WTC11 (cell line): Measurements from ENCODE around the gene SNAP29. TPM values are rescaled to one million over a fixed set of nuclear protein-coding genes. Genes with fewer than 3 reads are reported as not detected.

Experiments used
- ATAC-seq: fragments of 200-7000 bp; cut with Tn5 transposase; 2 replicates; pipeline ENCODE4 v1.10.0; 2021; ENCODE audit warnings: mild to moderate bottlenecking, moderate library complexity
- CTCF ChIA-PET: fragments of 300-600 bp; sonication (Branson Sonifier 250); formaldehyde crosslinking; loops from one replicate; lab custom pipeline; 2021; ENCODE audit warnings: antibody characterized with exemption; lab: Charles Lee
- POLR2A ChIA-PET: fragments of 350-600 bp; sonication (Branson Sonifier 250); formaldehyde crosslinking; loops from one replicate; lab custom pipeline; 2021; ENCODE audit warnings: antibody characterized with exemption; lab: Charles Lee
- DNase-seq: peaks from one replicate; pipeline ENCODE4 v3.0.0; 2021; ENCODE audit warnings: low spot score
- H3K27ac Mint-ChIP-seq: 2 replicates; pipeline ENCODE4 v1.8.0; 2021; ENCODE audit warnings: mixed read lengths
- H3K27me3 Mint-ChIP-seq: 2 replicates; pipeline ENCODE4 v1.8.0; 2021; ENCODE audit warnings: low read depth, mild to moderate bottlenecking, moderate library complexity, mixed read lengths
- H3K36me3 Mint-ChIP-seq: 2 replicates; pipeline ENCODE4 v1.8.0; 2021; ENCODE audit warnings: mixed read lengths
- H3K4me1 Mint-ChIP-seq: 2 replicates; pipeline ENCODE4 v1.8.0; 2022; ENCODE audit warnings: mixed read lengths
- H3K4me3 Mint-ChIP-seq: 2 replicates; pipeline ENCODE4 v1.8.0; 2021; ENCODE audit warnings: mild to moderate bottlenecking, moderate library complexity, mixed read lengths
- H3K9me3 Mint-ChIP-seq: 2 replicates; pipeline ENCODE4 v1.8.0; 2021; ENCODE audit warnings: mixed read lengths
- E2F4 ChIP-seq: sonication (generic); formaldehyde crosslinking; IDR thresholded peaks from 2 replicates; pipeline ENCODE4 v1.8.1; 2022; ENCODE audit warnings: low read depth, mild to moderate bottlenecking, moderate library complexity, missing genetic modification reagents, borderline replicate concordance
- FOXP1 ChIP-seq: sonication (generic); formaldehyde crosslinking; IDR thresholded peaks from 2 replicates; pipeline ENCODE4 v1.8.0; 2022; ENCODE audit warnings: missing genetic modification reagents, mild to moderate bottlenecking, moderate library complexity, borderline replicate concordance
- FOXP4 ChIP-seq: sonication (generic); formaldehyde crosslinking; IDR thresholded peaks from 2 replicates; pipeline ENCODE4 v1.8.0; 2022; ENCODE audit warnings: mild to moderate bottlenecking, missing genetic modification reagents
- GRHL2 ChIP-seq: fragments of 250-450 bp; sonication (Bioruptor Pico); IDR thresholded peaks from 2 replicates; pipeline ENCODE4 v1.8.0; 2022; ENCODE audit warnings: mild to moderate bottlenecking, moderate library complexity; ENCODE audit not compliant: insufficient replicate concordance, severe bottlenecking
- HMGA2 ChIP-seq: fragments of 250-450 bp; sonication (Bioruptor Pico); IDR thresholded peaks from 2 replicates; pipeline ENCODE4 v1.4.0; 2021; ENCODE audit warnings: mild to moderate bottlenecking, moderate library complexity
- JUN ChIP-seq: sonication (generic); formaldehyde crosslinking; IDR thresholded peaks from 2 replicates; pipeline ENCODE4 v1.8.0; 2023; ENCODE audit warnings: mild to moderate bottlenecking, missing genetic modification reagents
- NR3C1 ChIP-seq: sonication (generic); formaldehyde crosslinking; conservative IDR thresholded peaks from 2 replicates; pipeline ENCODE4 v1.8.1; 2023; ENCODE audit warnings: low read depth, mild to moderate bottlenecking, missing genetic modification reagents
- PRDM15 ChIP-seq: sonication (generic); formaldehyde crosslinking; IDR thresholded peaks from 2 replicates; pipeline ENCODE4 v1.8.0; 2022; ENCODE audit warnings: missing genetic modification reagents
- PREB ChIP-seq: sonication (generic); formaldehyde crosslinking; IDR thresholded peaks from 2 replicates; pipeline ENCODE4 v1.8.1; 2022; ENCODE audit warnings: mild to moderate bottlenecking, missing genetic modification reagents, moderate library complexity, borderline replicate concordance
- PRRX2 ChIP-seq: fragments of 250-450 bp; sonication (Bioruptor Pico); IDR thresholded peaks from 2 replicates; pipeline ENCODE4 v1.8.0; 2021; ENCODE audit warnings: mild to moderate bottlenecking
- SMAD4 ChIP-seq: sonication (generic); formaldehyde crosslinking; IDR thresholded peaks from 2 replicates; pipeline ENCODE4 v1.8.0; 2022; ENCODE audit warnings: mild to moderate bottlenecking, missing genetic modification reagents
- STAT6 ChIP-seq: sonication (generic); formaldehyde crosslinking; conservative IDR thresholded peaks from 2 replicates; pipeline ENCODE4 v1.8.1; 2023; ENCODE audit warnings: mild to moderate bottlenecking, low read depth, missing genetic modification reagents, moderate library complexity
- TEAD1 ChIP-seq: sonication (generic); formaldehyde crosslinking; IDR thresholded peaks from 2 replicates; pipeline ENCODE4 v1.8.0; 2022; ENCODE audit warnings: mild to moderate bottlenecking, missing genetic modification reagents
- ZNF121 ChIP-seq: sonication (generic); formaldehyde crosslinking; IDR thresholded peaks from 2 replicates; pipeline ENCODE4 v1.8.0; 2023; ENCODE audit warnings: missing genetic modification reagents
- ZNF219 ChIP-seq: sonication (generic); formaldehyde crosslinking; IDR thresholded peaks from 2 replicates; pipeline ENCODE4 v1.8.0; 2023; ENCODE audit warnings: missing genetic modification reagents, mild to moderate bottlenecking, borderline replicate concordance
- ZNF425 ChIP-seq: fragments of 250-450 bp; sonication (Bioruptor Pico); conservative IDR thresholded peaks from 2 replicates; pipeline ENCODE4 v1.9.0; 2021; ENCODE audit warnings: mild to moderate bottlenecking
- ZNF671 ChIP-seq: fragments of 250-450 bp; sonication (Bioruptor Pico); IDR thresholded peaks from 2 replicates; pipeline ENCODE4 v1.8.0; 2021; ENCODE audit warnings: mild to moderate bottlenecking
- total RNA-seq: library from RNA; stranded (reverse); gene quantifications from 3 replicates; pipeline ENCODE4 v1.2.3, GENCODE V29; 2021

SNAP29 gene
- total RNA-seq, 1 experiment from 2014 or later = 14.7 TPM

GRCh38 chr22:20863366-20863765, 4.6 kb downstream of the SNAP29 start:
- TF ChIP-seq ZNF425 (CRISPR knock-in tag) = no peak
- no peak for TF ChIP-seq ZNF121
- TF ChIP-seq JUN (CRISPR knock-in tag) = no peak
- TF ChIP-seq E2F4 (CRISPR knock-in tag) = no peak
- TF ChIP-seq SMAD4 (CRISPR knock-in tag) = no peak
- no peak for TF ChIP-seq GRHL2
- no peak for TF ChIP-seq PREB (CRISPR knock-in tag)
- no peak for TF ChIP-seq FOXP1 (CRISPR knock-in tag)
- TF ChIP-seq STAT6 = no peak
- TF ChIP-seq PRRX2 (CRISPR knock-in tag) = no peak
- no peak for TF ChIP-seq HMGA2 (CRISPR knock-in tag)
- TF ChIP-seq TEAD1 (CRISPR knock-in tag) = no peak
- TF ChIP-seq NR3C1 (CRISPR knock-in tag) = no peak
- no peak for TF ChIP-seq FOXP4 (CRISPR knock-in tag)
- TF ChIP-seq ZNF219 (CRISPR knock-in tag) = no peak
- TF ChIP-seq PRDM15 = no peak
- no peak for TF ChIP-seq ZNF671 (CRISPR knock-in tag)
- TF ChIP-seq, all 79 proteins: peak for 0
- ATAC-seq = no peak
- Mint-ChIP-seq H3K27ac (no peak overlapping the region), H3K36me3 (no peaks in the 10 kb centered on the region), H3K4me3 (no peak overlapping the region), H3K9me3 (no peaks in the 10 kb centered on the region), H3K4me1 (peaks cover 7% of the 10 kb centered on the region), H3K27me3 (no peaks in the 10 kb centered on the region; the same call in 1 of the 2 replicates)
- ChIA-PET CTCF (interaction anchor here (0.6 to 1.0 kb wide), 2 partner anchors 23 to 92 kb away, joined by 3 read pairs; no protein-coding TSS in a partner anchor), POLR2A (no interaction called here)
- DNase-seq = no peak
